PC-9 (cell line): ENCODE results near the gene ATP1A3.

Source experiments
- CTCF ChIP-seq: fragments of 200-600 bp; sonication (generic); conservative IDR thresholded peaks from 2 replicates; pipeline ENCODE4 v1.6.1; 2017; ENCODE audit warnings: mixed run types, antibody characterized with exemption, mild to moderate bottlenecking, moderate library complexity
- EZH2 ChIP-seq: fragments of 200-600 bp; sonication (generic); IDR thresholded peaks from 2 replicates; pipeline ENCODE4 v1.8.0; 2017; ENCODE audit warnings: antibody characterized with exemption, low read depth

GRCh38 chr19:41957838-41958366 lies 36.1 kb downstream of the ATP1A3 start:
- TF ChIP-seq CTCF (peak; percentile 96), EZH2 (no peak)
